Natural killer cell (primary cell): ENCODE results near the gene DENND4B. TPM values are rescaled to one million over a fixed set of nuclear protein-coding genes. Genes with fewer than 3 reads are reported as not detected.

Experiments
- ATAC-seq, 3 donors: fragments of 150-1000 bp in 2 of 3; fragments of 200-7000 bp in 1 of 3; cut with Tn5 transposase; 1 replicate in 1 of 3; 2 replicates in 2 of 3; pipeline ENCODE4 v1.10.0; 2021; ENCODE audit warnings: mild to moderate bottlenecking in 2 of 3, moderate library complexity in 2 of 3
- DNase-seq, 2 donors: peaks; one replicate each; pipeline versions ENCODE4 v3.0.0 to v3.0.0-alpha.2; 2013 to 2021; ENCODE audit warnings: mixed read lengths in 1 of 2
- H3K27ac ChIP-seq: one replicate; pipeline ENCODE4 v1.5.1; 2013; ENCODE audit warnings: mild to moderate bottlenecking, low read length
- H3K27me3 ChIP-seq: one replicate; pipeline ENCODE4 v1.6.1; 2013; ENCODE audit warnings: low read length; ENCODE audit not compliant: control insufficient read depth, insufficient read depth
- H3K36me3 ChIP-seq: one replicate; pipeline ENCODE4 v1.6.1; 2013; ENCODE audit warnings: low read length; ENCODE audit not compliant: control insufficient read depth, insufficient read depth
- H3K4me1 ChIP-seq: one replicate; pipeline ENCODE4 v1.6.1; 2013; ENCODE audit warnings: low read length; ENCODE audit not compliant: control insufficient read depth, insufficient read depth
- H3K4me3 ChIP-seq: one replicate; pipeline ENCODE4 v1.5.1; 2013; ENCODE audit warnings: low read length
- H3K9me3 ChIP-seq: one replicate; pipeline ENCODE4 v1.6.1; 2013; ENCODE audit warnings: low read length; ENCODE audit not compliant: control insufficient read depth, insufficient read depth
- H3K27ac Mint-ChIP-seq, 2 donors: one replicate each; pipeline ENCODE4 v1.8.0; 2022; ENCODE audit warnings: mild to moderate bottlenecking in 2 of 2, mixed read lengths in 2 of 2, moderate library complexity in 1 of 2
- H3K27me3 Mint-ChIP-seq, 2 donors: one replicate each; pipeline ENCODE4 v1.8.0; 2022; ENCODE audit warnings: low read depth in 2 of 2, mixed read lengths in 2 of 2
- H3K36me3 Mint-ChIP-seq: one replicate; pipeline ENCODE4 v1.8.0; 2022; ENCODE audit warnings: mixed read lengths
- H3K4me1 Mint-ChIP-seq, 2 donors: one replicate each; pipeline ENCODE4 v1.8.0; 2022; ENCODE audit warnings: mixed read lengths in 2 of 2
- H3K4me3 Mint-ChIP-seq: one replicate; pipeline ENCODE4 v1.8.0; 2022; ENCODE audit warnings: mild to moderate bottlenecking, moderate library complexity, mixed read lengths
- H3K9me3 Mint-ChIP-seq, 2 donors: one replicate each; pipeline ENCODE4 v1.8.0; 2022; ENCODE audit warnings: mixed read lengths in 2 of 2
- CTCF ChIP-seq: fragments of 200-600 bp; IDR thresholded peaks from one replicate; pipeline ENCODE4 v1.8.0; 2022; ENCODE audit warnings: antibody characterized with exemption
- WGBS: methylation state at CpG from one replicate; pipeline ENCODE4 v1.1.7; 2013; ENCODE audit warnings: missing lambda C conversion rate; ENCODE audit not compliant: insufficient coverage; 5-methylcytosine and 5-hydroxymethylcytosine counted together
- intact Hi-C: fragments of 100-400 bp; cut with micrococcal nuclease; formaldehyde crosslinking; loops from one replicate; pipeline ENCODE4 v1.14.2; 2022
- total RNA-seq, 4 donors: library from RNA; stranded (reverse); fragments of 120-200 nt in 1 of 4; gene quantifications; one replicate each; pipeline versions ENCODE4 v1.2.3 to v1.2.4, GENCODE V29; 2013 to 2022

DENND4B gene
- total RNA-seq = 100 to 1,000 TPM; 244 to 322 (median 291) TPM
- 75.9 TPM for total RNA-seq (2013)

GRCh38 chr1:153946622-153947241, at the start of gene DENND4B:
Gene DENND4B, minus strand, starts transcription at chr1:153946718. Its CDS starts 2,344 bp downstream, at chr1:153944374.
- peak; percentile 65 to 79 (median 70) for ATAC-seq
- 9% methylated on average over 28 of the region's 28 CpGs for WGBS

GRCh38 chr1:153995640-153996039, 49.1 kb upstream of the DENND4B start:
- H3K4me3 Mint-ChIP-seq = peak overlapping the region; percentile 26
- H3K27me3 Mint-ChIP-seq = no peaks in the 10 kb centered on the region
- ATAC-seq (no peak), DNase-seq (no peak)
- H3K9me3 Mint-ChIP-seq = no peaks in the 10 kb centered on the region
- no peak overlapping the region for H3K27ac ChIP-seq
- H3K27ac Mint-ChIP-seq = peak overlapping the region; percentile 70 to 77
- intact Hi-C loops = no loop called here
- no peaks in the 10 kb centered on the region for H3K9me3 ChIP-seq
- TF ChIP-seq CTCF = no peak
- H3K4me3 ChIP-seq = no peak overlapping the region
- peaks cover 25% of the 10 kb centered on the region for H3K4me1 ChIP-seq
- no peaks in the 10 kb centered on the region for H3K27me3 ChIP-seq
- 97% methylated on average over 11 of the region's 11 CpGs for WGBS
- peaks cover 24% of the 10 kb centered on the region for H3K36me3 Mint-ChIP-seq
- H3K4me1 Mint-ChIP-seq = peaks cover 27 to 28% of the 10 kb centered on the region in 2 donors
- peaks cover 30% of the 10 kb centered on the region for H3K36me3 ChIP-seq

More at GRCh38 chr1:153946622-153947241, at the start of gene DENND4B:
- H3K4me3 ChIP-seq = peak within 1 kb of the TSS; percentile 89
- peaks cover 13% of the 10 kb centered on the region for H3K36me3 Mint-ChIP-seq
- H3K27me3 ChIP-seq = no peaks in the 10 kb centered on the region
- no peaks in the 10 kb centered on the region for H3K9me3 ChIP-seq
- peak within 1 kb of the TSS; percentile 94 for H3K4me3 Mint-ChIP-seq
- no peaks in the 10 kb centered on the region for H3K27me3 Mint-ChIP-seq
- peak; percentile 84 for TF ChIP-seq CTCF
- H3K9me3 Mint-ChIP-seq = no peaks in the 10 kb centered on the region
- peak within 1 kb of the TSS; percentile 98 for H3K27ac ChIP-seq
- peak within 1 kb of the TSS; percentile 92 to 96 for H3K27ac Mint-ChIP-seq
- DNase-seq = peak; percentile 77 to 86
- intact Hi-C loops = loop anchor here (1.0 kb wide), 1 partner anchor 149 kb away; no protein-coding TSS in a partner anchor
- H3K4me1 Mint-ChIP-seq = peaks cover 39 to 51% of the 10 kb centered on the region in 2 donors
- peaks cover 44% of the 10 kb centered on the region for H3K4me1 ChIP-seq
- peaks cover 52% of the 10 kb centered on the region for H3K36me3 ChIP-seq

GRCh38 chr1:153995202-153995601, 48.7 kb upstream of the DENND4B start:
- Histone ChIP-seq H3K27me3 (no peaks in the 10 kb centered on the region), H3K4me1 (peaks cover 28% of the 10 kb centered on the region), H3K9me3 (no peaks in the 10 kb centered on the region), H3K27ac (no peak overlapping the region), H3K36me3 (peaks cover 30% of the 10 kb centered on the region), H3K4me3 (no peak overlapping the region)
- DNase-seq (no peak), ATAC-seq (no peak)
- Mint-ChIP-seq H3K4me3 (peak overlapping the region; percentile 26), H3K36me3 (peaks cover 24% of the 10 kb centered on the region), H3K4me1 (peaks cover 32% of the 10 kb centered on the region in 2 donors), H3K27ac (peak overlapping the region; percentile 70 to 77), H3K27me3 (no peaks in the 10 kb centered on the region), H3K9me3 (no peaks in the 10 kb centered on the region)
- no peak for TF ChIP-seq CTCF
- WGBS = 100% methylated on average over 2 of the region's 3 CpGs
- intact Hi-C loops = no loop called here
